ENCODE measurements around the gene KRTAP4-3. TPM values are rescaled to one million over a fixed set of nuclear protein-coding genes. Genes with fewer than 3 reads are reported as not detected.

The KRTAP4-3 gene
- total RNA-seq, 1 experiment from 2014 or later, result not detected

DNA sequence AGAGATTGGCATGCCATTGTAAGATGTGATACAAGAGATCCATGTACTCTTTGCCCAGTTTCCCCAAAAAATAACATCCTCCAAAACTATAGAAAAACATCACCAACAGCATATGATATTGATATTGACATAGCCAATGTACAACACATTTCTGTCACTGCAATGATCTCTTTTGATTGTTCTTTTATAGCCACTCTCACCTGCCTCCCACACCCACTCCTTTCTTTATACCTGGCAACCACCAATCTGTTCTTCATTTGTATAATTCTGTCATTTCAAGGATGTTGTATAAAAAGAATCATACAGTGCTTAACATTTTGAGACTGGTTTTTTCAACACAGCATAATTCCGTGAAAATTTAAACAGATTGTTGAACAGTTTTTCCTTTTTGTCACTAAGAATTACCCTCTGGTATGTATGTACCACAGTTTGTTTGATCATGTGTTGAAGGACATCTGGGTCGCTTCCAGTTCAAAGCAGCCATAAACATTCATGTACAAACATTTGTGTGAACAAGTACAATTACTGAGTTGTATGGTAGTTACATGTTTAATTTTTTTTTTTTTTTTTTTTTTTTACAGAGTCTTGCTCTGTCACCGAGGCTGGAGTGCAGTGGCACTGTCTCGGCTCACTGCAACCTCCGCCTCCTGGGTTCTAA lies 31.5 kb upstream of the KRTAP4-3 start:
- H3K4ac ChIP-seq (ENCODE audit: low read depth, low read length), result no peak overlapping the region
- no peak overlapping the region for H2AK5ac ChIP-seq (ENCODE audit: insufficient read length, low read length)
- no peak overlapping the region for H3K23ac ChIP-seq (ENCODE audit: insufficient read length, low read depth, low read length)
- no peak overlapping the region for H4K8ac ChIP-seq (replicated peaks; ENCODE audit: insufficient read length, low read depth, low read length)
- DNase-seq, result no peak
- H2BK15ac ChIP-seq (ENCODE audit: low read depth, low read length), result no peak overlapping the region
- H3K4me2 ChIP-seq (ENCODE audit: insufficient read depth, insufficient read length, low read length), result no peak overlapping the region
- H3T11ph ChIP-seq (ENCODE audit: low read length), result no peak overlapping the region
- no peaks in the 10 kb centered on the region for H3K27me3 ChIP-seq (ENCODE audit: insufficient read depth, low read length)
- H4K20me1 ChIP-seq (ENCODE audit: control insufficient read depth, insufficient read depth, insufficient read length), result no peaks in the 10 kb centered on the region
- H3K79me1 ChIP-seq (ENCODE audit: insufficient read depth, low read depth, low read length, poor library complexity, severe bottlenecking), result no peaks in the 10 kb centered on the region
- Mint-ChIP-seq H3K4me3 (no peak overlapping the region), H3K4me1 (no peaks in the 10 kb centered on the region), H3K36me3 (ENCODE audit: insufficient read depth in 1 of 3, low read depth in 3 of 3) (no peaks in the 10 kb centered on the region), H3K9me3 (peaks cover 0 to 8% of the 10 kb centered on the region in 2 experiments; a peak in 3 of 5 replicates), H3K27ac (no peak overlapping the region), H3K27me3 (ENCODE audit: low read depth) (peaks cover 4% of the 10 kb centered on the region)
- H3K18ac ChIP-seq (ENCODE audit: insufficient read length, low read depth, low read length), result no peak overlapping the region
- H2BK20ac ChIP-seq (ENCODE audit: low read depth, low read length, poor library complexity, severe bottlenecking), result no peak overlapping the region
- H2AFZ ChIP-seq (ENCODE audit: low read length), result no peak overlapping the region
- no peak overlapping the region for H2BK12ac ChIP-seq (ENCODE audit: insufficient read length, low read depth, low read length)
- no peak overlapping the region for H3K27ac ChIP-seq (ENCODE audit: insufficient read length, low read depth, low read length)
- WGBS (ENCODE audit: extremely low coverage, insufficient read length, low lambda C conversion rate), result no CpG with 5 or more reads among the region's 5 CpGs
- TF ChIP-seq, protein P1, sequence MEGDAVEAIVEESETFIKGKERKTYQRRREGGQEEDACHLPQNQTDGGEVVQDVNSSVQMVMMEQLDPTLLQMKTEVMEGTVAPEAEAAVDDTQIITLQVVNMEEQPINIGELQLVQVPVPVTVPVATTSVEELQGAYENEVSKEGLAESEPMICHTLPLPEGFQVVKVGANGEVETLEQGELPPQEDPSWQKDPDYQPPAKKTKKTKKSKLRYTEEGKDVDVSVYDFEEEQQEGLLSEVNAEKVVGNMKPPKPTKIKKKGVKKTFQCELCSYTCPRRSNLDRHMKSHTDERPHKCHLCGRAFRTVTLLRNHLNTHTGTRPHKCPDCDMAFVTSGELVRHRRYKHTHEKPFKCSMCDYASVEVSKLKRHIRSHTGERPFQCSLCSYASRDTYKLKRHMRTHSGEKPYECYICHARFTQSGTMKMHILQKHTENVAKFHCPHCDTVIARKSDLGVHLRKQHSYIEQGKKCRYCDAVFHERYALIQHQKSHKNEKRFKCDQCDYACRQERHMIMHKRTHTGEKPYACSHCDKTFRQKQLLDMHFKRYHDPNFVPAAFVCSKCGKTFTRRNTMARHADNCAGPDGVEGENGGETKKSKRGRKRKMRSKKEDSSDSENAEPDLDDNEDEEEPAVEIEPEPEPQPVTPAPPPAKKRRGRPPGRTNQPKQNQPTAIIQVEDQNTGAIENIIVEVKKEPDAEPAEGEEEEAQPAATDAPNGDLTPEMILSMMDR (conservative IDR thresholded peaks at IDR 0.05), result no peak
- H3K56ac ChIP-seq (ENCODE audit: insufficient read length, low read depth, low read length), result no peak overlapping the region
- H3K23me2 ChIP-seq (ENCODE audit: insufficient read length, low read depth, low read length, poor library complexity, severe bottlenecking), result no peaks in the 10 kb centered on the region
- no peaks in the 10 kb centered on the region for H3K9me3 ChIP-seq (ENCODE audit: control insufficient read depth, low read depth, low read length)
- H3K4me1 ChIP-seq (ENCODE audit: insufficient read depth, low read length), result no peaks in the 10 kb centered on the region
- H2BK120ac ChIP-seq (ENCODE audit: low read depth, low read length, poor library complexity, severe bottlenecking), result no peak overlapping the region
- H2BK5ac ChIP-seq (ENCODE audit: insufficient read length, low read length), result no peak overlapping the region
- no peak overlapping the region for H4K5ac ChIP-seq (ENCODE audit: insufficient read length, low read depth, low read length)
- H4K91ac ChIP-seq (ENCODE audit: insufficient read length, low read depth, low read length), result no peak overlapping the region
- no peak overlapping the region for H3K9ac ChIP-seq (ENCODE audit: extremely low read depth, insufficient read length, low read length)
- H3K14ac ChIP-seq (ENCODE audit: insufficient read depth, low read length), result no peak overlapping the region
- no peaks in the 10 kb centered on the region for H3K79me2 ChIP-seq (ENCODE audit: insufficient read depth, low read length)
